ENCODE measurements around the gene SSC5D. TPM values are rescaled to one million over a fixed set of nuclear protein-coding genes. Genes with fewer than 3 reads are reported as not detected.

Gene SSC5D
- polyA plus RNA-seq, 1 donor (not counting 4 experiments of a cell fraction or from before 2014, with no cell fraction given): not detected

DNA sequence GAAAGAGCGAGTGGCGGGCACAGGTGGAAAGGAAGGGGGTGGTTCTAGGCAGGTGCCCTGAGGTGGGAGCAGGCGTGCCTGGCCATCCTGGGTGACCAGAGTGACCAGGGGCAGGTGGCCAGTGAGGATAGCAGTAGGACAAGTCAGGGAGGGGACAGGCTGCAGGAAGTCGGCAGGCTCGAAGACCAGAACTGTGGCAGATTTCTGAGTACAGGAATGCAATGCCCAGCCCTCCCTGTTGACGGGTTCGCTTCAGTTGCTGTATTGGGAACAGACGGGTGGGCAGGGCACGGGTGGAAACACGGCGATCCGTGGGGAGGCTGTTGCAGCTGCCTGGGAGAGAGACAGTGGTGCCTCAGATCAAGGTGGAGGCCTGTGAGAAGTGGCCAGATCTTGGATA is 9.9 kb upstream of the SSC5D start:
- Histone ChIP-seq H3K4me1 (ENCODE audit: control insufficient read depth, extremely low read depth, insufficient read depth, low read length) (peaks cover 21% of the 10 kb centered on the region), H3K27ac (ENCODE audit: control insufficient read depth, insufficient read depth, low read length) (no peak overlapping the region), H2AFZ (ENCODE audit: control insufficient read depth, low read length) (no peak overlapping the region), H3K27me3 (ENCODE audit: control insufficient read depth, extremely low read depth, insufficient read depth, low read length) (no peaks in the 10 kb centered on the region), H3K4me2 (ENCODE audit: control insufficient read depth, extremely low read depth, insufficient read depth, low read depth, low read length) (no peak overlapping the region), H3K9me3 (ENCODE audit: control insufficient read depth, low read depth, low read length) (no peaks in the 10 kb centered on the region), H3K9me1 (ENCODE audit: control insufficient read depth, extremely low read depth, insufficient read depth, low read length) (no peaks in the 10 kb centered on the region), H3K36me3 (ENCODE audit: control insufficient read depth in 2 of 2, extremely low read depth in 1 of 2, insufficient read depth in 2 of 2, low read length in 2 of 2) (no peaks in the 10 kb centered on the region), H3K4me3 (ENCODE audit: control insufficient read depth in 2 of 3, extremely low read depth in 1 of 3, insufficient read depth in 2 of 3, low read depth in 1 of 3, low read length in 3 of 3) (no peak overlapping the region), H4K20me1 (ENCODE audit: control insufficient read depth, extremely low read depth, insufficient read depth, low read length) (no peaks in the 10 kb centered on the region), H3K9ac (ENCODE audit: control insufficient read depth, extremely low read depth, insufficient read depth, low read length) (no peak overlapping the region), H3K79me2 (ENCODE audit: control insufficient read depth, insufficient read depth, low read length) (peaks cover 22% of the 10 kb centered on the region)
- no peak for DNase-seq (ENCODE audit: low read depth, low spot score)
- TF ChIP-seq, protein P1, sequence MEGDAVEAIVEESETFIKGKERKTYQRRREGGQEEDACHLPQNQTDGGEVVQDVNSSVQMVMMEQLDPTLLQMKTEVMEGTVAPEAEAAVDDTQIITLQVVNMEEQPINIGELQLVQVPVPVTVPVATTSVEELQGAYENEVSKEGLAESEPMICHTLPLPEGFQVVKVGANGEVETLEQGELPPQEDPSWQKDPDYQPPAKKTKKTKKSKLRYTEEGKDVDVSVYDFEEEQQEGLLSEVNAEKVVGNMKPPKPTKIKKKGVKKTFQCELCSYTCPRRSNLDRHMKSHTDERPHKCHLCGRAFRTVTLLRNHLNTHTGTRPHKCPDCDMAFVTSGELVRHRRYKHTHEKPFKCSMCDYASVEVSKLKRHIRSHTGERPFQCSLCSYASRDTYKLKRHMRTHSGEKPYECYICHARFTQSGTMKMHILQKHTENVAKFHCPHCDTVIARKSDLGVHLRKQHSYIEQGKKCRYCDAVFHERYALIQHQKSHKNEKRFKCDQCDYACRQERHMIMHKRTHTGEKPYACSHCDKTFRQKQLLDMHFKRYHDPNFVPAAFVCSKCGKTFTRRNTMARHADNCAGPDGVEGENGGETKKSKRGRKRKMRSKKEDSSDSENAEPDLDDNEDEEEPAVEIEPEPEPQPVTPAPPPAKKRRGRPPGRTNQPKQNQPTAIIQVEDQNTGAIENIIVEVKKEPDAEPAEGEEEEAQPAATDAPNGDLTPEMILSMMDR (optimal IDR thresholded peaks at IDR 0.05 in 1 of 3, IDR thresholded peaks at IDR 0.05 in 1 of 3, conservative IDR thresholded peaks at IDR 0.05 in 1 of 3; ENCODE audit: extremely low read depth in 1 of 3, insufficient read depth in 2 of 3, low read length in 3 of 3): no peak
- TF ChIP-seq EZH2 (IDR thresholded peaks at IDR 0.05; ENCODE audit: low read length): no peak
- dilution Hi-C loops (cut with MboI; ENCODE audit: extremely low pct_ligation_motif_present, low sequenced_read_pairs): no loop called here
- no peak for FAIRE-seq

DNA sequence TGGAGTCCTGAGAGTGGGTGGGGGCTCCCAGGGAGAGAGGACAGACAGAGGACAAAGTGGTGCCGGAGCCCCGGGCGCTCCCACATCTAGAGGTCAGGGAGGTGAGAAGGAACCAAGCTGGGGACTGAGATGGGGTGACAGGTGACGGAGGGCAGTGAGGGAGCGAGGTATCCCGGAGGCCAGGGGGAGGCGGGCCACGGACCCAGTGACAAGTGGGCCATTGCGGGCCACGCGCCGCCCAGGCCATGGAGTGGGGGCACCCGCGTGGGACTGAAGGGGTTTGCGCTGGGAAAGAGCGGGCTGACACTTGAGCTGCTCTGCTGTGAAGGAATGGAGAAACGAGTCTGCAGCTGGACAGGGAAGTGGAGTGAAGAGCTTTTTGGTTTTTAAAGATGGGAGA is 9.2 kb upstream of the SSC5D start:
- no peaks in the 10 kb centered on the region for H3K27me3 ChIP-seq (ENCODE audit: control insufficient read depth, extremely low read depth, insufficient read depth, low read length)
- no peaks in the 10 kb centered on the region for H3K9me3 ChIP-seq (ENCODE audit: control insufficient read depth, low read depth, low read length)
- no peak overlapping the region for H3K4me3 ChIP-seq (ENCODE audit: control insufficient read depth in 2 of 3, extremely low read depth in 1 of 3, insufficient read depth in 2 of 3, low read depth in 1 of 3, low read length in 3 of 3)
- TF ChIP-seq, protein P1 (optimal IDR thresholded peaks at IDR 0.05 in 1 of 3, IDR thresholded peaks at IDR 0.05 in 1 of 3, conservative IDR thresholded peaks at IDR 0.05 in 1 of 3; ENCODE audit: extremely low read depth in 1 of 3, insufficient read depth in 2 of 3, low read length in 3 of 3): no peak
- TF ChIP-seq EZH2 (IDR thresholded peaks at IDR 0.05; ENCODE audit: low read length): no peak
- H3K4me1 ChIP-seq (ENCODE audit: control insufficient read depth, extremely low read depth, insufficient read depth, low read length): peaks cover 21% of the 10 kb centered on the region
- H3K36me3 ChIP-seq (ENCODE audit: control insufficient read depth in 2 of 2, extremely low read depth in 1 of 2, insufficient read depth in 2 of 2, low read length in 2 of 2): no peaks in the 10 kb centered on the region
- no peak overlapping the region for H3K9ac ChIP-seq (ENCODE audit: control insufficient read depth, extremely low read depth, insufficient read depth, low read length)
- dilution Hi-C loops (cut with MboI; ENCODE audit: extremely low pct_ligation_motif_present, low sequenced_read_pairs): no loop called here
- H3K4me2 ChIP-seq (ENCODE audit: control insufficient read depth, extremely low read depth, insufficient read depth, low read depth, low read length): no peak overlapping the region
- H3K9me1 ChIP-seq (ENCODE audit: control insufficient read depth, extremely low read depth, insufficient read depth, low read length): no peaks in the 10 kb centered on the region
- no peak for FAIRE-seq
- no peak for DNase-seq (ENCODE audit: low read depth, low spot score)
- H4K20me1 ChIP-seq (ENCODE audit: control insufficient read depth, extremely low read depth, insufficient read depth, low read length): no peaks in the 10 kb centered on the region
- no peak overlapping the region for H3K27ac ChIP-seq (ENCODE audit: control insufficient read depth, insufficient read depth, low read length)
- H2AFZ ChIP-seq (ENCODE audit: control insufficient read depth, low read length): no peak overlapping the region
- H3K79me2 ChIP-seq (ENCODE audit: control insufficient read depth, insufficient read depth, low read length): peaks cover 22% of the 10 kb centered on the region

Data from keratinocyte (primary cell).